A549 (cell line): ENCODE measurements around the gene SUCNR1. TPM values are rescaled to one million over a fixed set of nuclear protein-coding genes. Genes with fewer than 3 reads are reported as not detected.
A peak's percentile ranks its signal among the peaks of the same experiment; 100 is the strongest.

ENCODE experiments used
- ATAC-seq, 2 experiments: fragments of 200-7000 bp in 1 of 2; fragments of >200 bp in 1 of 2; cut with Nextera tagmentation in 1 of 2; cut with Tn5 transposase in 1 of 2; 3 replicates each; pipeline versions ENCODE4 v1.8.0 to v1.9.1; 2018 to 2020; ENCODE audit warnings: mild to moderate bottlenecking in 1 of 2, moderate library complexity in 1 of 2
- CTCF ChIA-PET: fragments of 300-600 bp; sonication (Branson Sonifier 250); formaldehyde crosslinking; extraction: SDS; loops from one replicate; lab custom pipeline; 2021; ENCODE audit warnings: antibody characterized with exemption, inconsistent platforms; lab: Yijun Ruan, JAX
- POLR2A ChIA-PET: fragments of 350-600 bp; formaldehyde crosslinking; extraction: SDS; loops from one replicate; lab custom pipeline; 2021; ENCODE audit warnings: antibody characterized with exemption, inconsistent platforms; lab: Yijun Ruan, JAX
- DNase-seq, 2 experiments: peaks; one replicate each; pipeline versions ENCODE4 v3.0.0 to v3.0.0-alpha.2; 2011 to 2016; ENCODE audit warnings: low read depth in 1 of 2, low spot score in 1 of 2
- FAIRE-seq: peaks from 2 replicates; lab custom pipeline; 2011; peaks lifted over from hg19 to GRCh38; lab: Jason Lieb, UNC
- H3K27ac ChIP-seq, 2 experiments: fragments of >200 bp; sonication (Bioruptor Twin); formaldehyde crosslinking; 3 replicates each; pipeline ENCODE4 v1.5.1; 2016 to 2017
- H3K4me1 ChIP-seq: fragments of >200 bp; sonication (Bioruptor Twin); formaldehyde crosslinking; 3 replicates; pipeline ENCODE4 v1.6.1; 2016
- H3K4me2 ChIP-seq: fragments of >200 bp; sonication (Bioruptor Twin); formaldehyde crosslinking; 3 replicates; pipeline ENCODE4 v1.6.1; 2016
- H3K4me3 ChIP-seq: fragments of >200 bp; sonication (Bioruptor Twin); formaldehyde crosslinking; 3 replicates; pipeline ENCODE4 v1.5.1; 2016
- H3K9me3 ChIP-seq: fragments of >200 bp; sonication (Bioruptor Twin); formaldehyde crosslinking; 3 replicates; pipeline ENCODE4 v1.6.1; 2016
- CBX8 ChIP-seq: fragments of 200-600 bp; sonication (generic); IDR thresholded peaks from 2 replicates; pipeline ENCODE4 v1.6.1; 2016
- CHD4 ChIP-seq: fragments of 200-600 bp; sonication (generic); IDR thresholded peaks from 2 replicates; pipeline ENCODE4 v1.6.1; 2016; ENCODE audit warnings: antibody characterized with exemption, mild to moderate bottlenecking, borderline replicate concordance
- ESRRA ChIP-seq: fragments of 150-350 bp; IDR thresholded peaks from 2 replicates; pipeline ENCODE4 v1.6.1; 2014; ENCODE audit warnings: mild to moderate bottlenecking, low read length, borderline replicate concordance
- HOXA7 ChIP-seq: fragments of 250-450 bp; sonication (Bioruptor Pico); IDR thresholded peaks from 2 replicates; pipeline ENCODE4 v1.5.0; 2020; ENCODE audit warnings: mild to moderate bottlenecking, moderate library complexity
- HOXB13 ChIP-seq: fragments of 250-450 bp; sonication (Bioruptor Pico); IDR thresholded peaks from 2 replicates; pipeline ENCODE4 v1.5.0; 2020; ENCODE audit warnings: low read depth, mild to moderate bottlenecking, moderate library complexity
- JUNB ChIP-seq: fragments of >200 bp; sonication (Bioruptor Twin); formaldehyde crosslinking; IDR thresholded peaks from 2 replicates; pipeline ENCODE4 v1.6.1; 2016
- KDM5A ChIP-seq: fragments of 200-600 bp; sonication (generic); IDR thresholded peaks from 2 replicates; pipeline ENCODE4 v1.6.1; 2016; ENCODE audit warnings: antibody characterized with exemption, mild to moderate bottlenecking
- NPAS2 ChIP-seq: fragments of 250-450 bp; sonication (Bioruptor Pico); IDR thresholded peaks from 2 replicates; pipeline ENCODE4 v1.8.0; 2022; ENCODE audit warnings: mild to moderate bottlenecking, moderate library complexity, borderline replicate concordance
- RCOR1 ChIP-seq: fragments of 150-350 bp; IDR thresholded peaks from 2 replicates; pipeline ENCODE4 v1.6.1; 2014; ENCODE audit warnings: antibody characterized with exemption, low read length, low read depth
- RNF2 ChIP-seq: fragments of 200-600 bp; sonication (generic); IDR thresholded peaks from 2 replicates; pipeline ENCODE4 v1.6.1; 2016; ENCODE audit warnings: low read depth, mild to moderate bottlenecking, antibody characterized with exemption, moderate library complexity, borderline replicate concordance
- SMC3 ChIP-seq: fragments of >200 bp; sonication (Bioruptor Twin); formaldehyde crosslinking; IDR thresholded peaks from 3 replicates; pipeline ENCODE4 v1.6.1; 2018; ENCODE audit warnings: inconsistent platforms
- ZFP36 ChIP-seq: fragments of 450-650 bp; IDR thresholded peaks from 2 replicates; pipeline ENCODE4 v1.6.1; 2014; ENCODE audit warnings: borderline replicate concordance; ENCODE audit not compliant: partially characterized antibody
- WGBS: methylation state at CpG from one replicate; pipeline ENCODE4 v1.1.6; 2017; ENCODE audit errors: missing lambda C conversion rate; 5-methylcytosine and 5-hydroxymethylcytosine counted together
- polyA plus RNA-seq, 4 experiments: library from polyadenylated mRNA; depleted of rRNA in 3 of 4; stranded (reverse); fragments of >200 nt; fragmentation: RNase III in 1 of 4; extraction: RNeasy Plus Mini Kit Qiagen cat#74134 plus additional on column Dnase treatment in 1 of 4; gene quantifications; 2 replicates in 3 of 4; 3 replicates in 1 of 4; pipeline ENCODE4 v1.2.3, GENCODE V29; 2011 to 2017
- TF ChIP-seq, protein P1 (sequence below): fragments of 150-350 bp; IDR thresholded peaks from 2 replicates; pipeline ENCODE4 v1.6.1; 2014; ENCODE audit warnings: low read depth, mild to moderate bottlenecking, low read length
- TF ChIP-seq, protein P2 (sequence below): fragments of 200-600 bp; sonication (generic); IDR thresholded peaks from 2 replicates; pipeline ENCODE4 v1.6.1; 2016; ENCODE audit warnings: antibody characterized with exemption, mild to moderate bottlenecking, moderate library complexity
- TF ChIP-seq, protein P3 (sequence below): fragments of 250-450 bp; sonication (Bioruptor Pico); IDR thresholded peaks from 2 replicates; pipeline ENCODE4 v1.5.0; 2021; ENCODE audit warnings: mild to moderate bottlenecking, moderate library complexity, borderline replicate concordance

SUCNR1 gene
- polyA plus RNA-seq, 2 of the 4 experiments (the other 2 are of a cell fraction), result 0.27 to 1.4 TPM

DNA sequence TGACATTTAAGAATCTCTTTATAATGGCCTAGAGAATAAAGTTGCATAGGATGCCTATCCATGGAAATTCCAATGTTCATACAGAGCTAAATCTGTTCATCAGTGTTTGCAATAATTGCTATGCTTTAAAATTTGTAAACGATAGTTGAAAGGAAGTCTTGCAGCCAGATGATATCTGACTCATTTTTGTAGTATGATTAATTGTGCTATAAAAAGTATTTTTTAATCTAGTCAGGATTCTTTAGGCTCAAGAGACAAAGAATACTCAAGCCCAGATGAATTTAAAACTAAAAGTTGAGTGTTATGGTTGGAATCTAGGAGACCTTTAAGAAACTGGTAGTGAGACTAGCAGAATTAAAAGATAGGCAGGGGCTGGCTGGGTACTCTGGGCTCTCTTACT is 50.5 kb downstream of the SUCNR1 start:
- ChIA-PET CTCF (no interaction called here), POLR2A (no interaction called here)
- no peaks in the 10 kb centered on the region for H3K9me3 ChIP-seq
- FAIRE-seq, result no peak
- peak overlapping the region; percentile 26 for H3K4me2 ChIP-seq
- TF ChIP-seq JUNB, result 0 out of 2 replicates have a peak, but pooled peaks have one; percentile 22
- no peak for TF ChIP-seq SMC3
- no peak for DNase-seq
- no peak overlapping the region for H3K4me3 ChIP-seq
- WGBS, result 7% methylated on average over 1 of the region's 1 CpG
- H3K4me1 ChIP-seq, result peaks cover 41% of the 10 kb centered on the region
- H3K27ac ChIP-seq, result peak overlapping the region; percentile 4 to 74; a peak in 3 of 6 replicates
- ATAC-seq, result no peak

DNA sequence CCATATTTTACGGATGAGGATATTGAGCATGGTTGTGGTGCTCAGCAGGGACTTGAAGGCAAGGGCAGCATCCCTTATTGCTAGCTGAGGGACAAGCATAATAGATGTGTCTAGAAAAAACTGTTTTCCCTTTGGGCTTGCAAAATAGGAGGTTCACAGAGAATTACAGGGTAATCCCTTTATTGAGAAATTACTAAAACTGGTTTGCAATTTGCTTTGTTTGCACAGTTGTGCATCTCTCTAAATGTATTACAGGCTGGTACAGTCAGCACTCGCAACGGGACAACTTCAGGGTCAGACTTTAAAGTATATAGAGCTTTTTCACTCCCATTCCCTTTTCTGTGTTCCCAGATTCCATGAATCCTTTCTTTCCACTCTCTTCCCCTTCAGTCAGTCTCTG is 51.3 kb downstream of the SUCNR1 start:
- 94% methylated on average over 3 of the region's 3 CpGs for WGBS
- ATAC-seq (no peak), FAIRE-seq (no peak), DNase-seq (no peak)
- Histone ChIP-seq H3K9me3 (no peaks in the 10 kb centered on the region), H3K27ac (peak overlapping the region in 1 of 2 experiments; percentile 74; a peak in 2 of 6 replicates), H3K4me3 (no peak overlapping the region), H3K4me1 (peaks cover 41% of the 10 kb centered on the region), H3K4me2 (no peak overlapping the region)
- CTCF ChIA-PET, result no interaction called here
- POLR2A ChIA-PET, result no interaction called here
- TF ChIP-seq ZFP36, result no peak
- TF ChIP-seq, protein P1, sequence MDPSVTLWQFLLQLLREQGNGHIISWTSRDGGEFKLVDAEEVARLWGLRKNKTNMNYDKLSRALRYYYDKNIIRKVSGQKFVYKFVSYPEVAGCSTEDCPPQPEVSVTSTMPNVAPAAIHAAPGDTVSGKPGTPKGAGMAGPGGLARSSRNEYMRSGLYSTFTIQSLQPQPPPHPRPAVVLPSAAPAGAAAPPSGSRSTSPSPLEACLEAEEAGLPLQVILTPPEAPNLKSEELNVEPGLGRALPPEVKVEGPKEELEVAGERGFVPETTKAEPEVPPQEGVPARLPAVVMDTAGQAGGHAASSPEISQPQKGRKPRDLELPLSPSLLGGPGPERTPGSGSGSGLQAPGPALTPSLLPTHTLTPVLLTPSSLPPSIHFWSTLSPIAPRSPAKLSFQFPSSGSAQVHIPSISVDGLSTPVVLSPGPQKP, result no peak
- no peak for TF ChIP-seq HOXB13 (CRISPR knock-in tag)
- no peak for TF ChIP-seq RNF2
- TF ChIP-seq KDM5A, result no peak
- TF ChIP-seq, protein P2, sequence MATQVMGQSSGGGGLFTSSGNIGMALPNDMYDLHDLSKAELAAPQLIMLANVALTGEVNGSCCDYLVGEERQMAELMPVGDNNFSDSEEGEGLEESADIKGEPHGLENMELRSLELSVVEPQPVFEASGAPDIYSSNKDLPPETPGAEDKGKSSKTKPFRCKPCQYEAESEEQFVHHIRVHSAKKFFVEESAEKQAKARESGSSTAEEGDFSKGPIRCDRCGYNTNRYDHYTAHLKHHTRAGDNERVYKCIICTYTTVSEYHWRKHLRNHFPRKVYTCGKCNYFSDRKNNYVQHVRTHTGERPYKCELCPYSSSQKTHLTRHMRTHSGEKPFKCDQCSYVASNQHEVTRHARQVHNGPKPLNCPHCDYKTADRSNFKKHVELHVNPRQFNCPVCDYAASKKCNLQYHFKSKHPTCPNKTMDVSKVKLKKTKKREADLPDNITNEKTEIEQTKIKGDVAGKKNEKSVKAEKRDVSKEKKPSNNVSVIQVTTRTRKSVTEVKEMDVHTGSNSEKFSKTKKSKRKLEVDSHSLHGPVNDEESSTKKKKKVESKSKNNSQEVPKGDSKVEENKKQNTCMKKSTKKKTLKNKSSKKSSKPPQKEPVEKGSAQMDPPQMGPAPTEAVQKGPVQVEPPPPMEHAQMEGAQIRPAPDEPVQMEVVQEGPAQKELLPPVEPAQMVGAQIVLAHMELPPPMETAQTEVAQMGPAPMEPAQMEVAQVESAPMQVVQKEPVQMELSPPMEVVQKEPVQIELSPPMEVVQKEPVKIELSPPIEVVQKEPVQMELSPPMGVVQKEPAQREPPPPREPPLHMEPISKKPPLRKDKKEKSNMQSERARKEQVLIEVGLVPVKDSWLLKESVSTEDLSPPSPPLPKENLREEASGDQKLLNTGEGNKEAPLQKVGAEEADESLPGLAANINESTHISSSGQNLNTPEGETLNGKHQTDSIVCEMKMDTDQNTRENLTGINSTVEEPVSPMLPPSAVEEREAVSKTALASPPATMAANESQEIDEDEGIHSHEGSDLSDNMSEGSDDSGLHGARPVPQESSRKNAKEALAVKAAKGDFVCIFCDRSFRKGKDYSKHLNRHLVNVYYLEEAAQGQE, result no peak
- no peak for TF ChIP-seq HOXA7 (CRISPR knock-in tag)
- no peak for TF ChIP-seq CHD4
- no peak for TF ChIP-seq NPAS2 (CRISPR knock-in tag)

DNA sequence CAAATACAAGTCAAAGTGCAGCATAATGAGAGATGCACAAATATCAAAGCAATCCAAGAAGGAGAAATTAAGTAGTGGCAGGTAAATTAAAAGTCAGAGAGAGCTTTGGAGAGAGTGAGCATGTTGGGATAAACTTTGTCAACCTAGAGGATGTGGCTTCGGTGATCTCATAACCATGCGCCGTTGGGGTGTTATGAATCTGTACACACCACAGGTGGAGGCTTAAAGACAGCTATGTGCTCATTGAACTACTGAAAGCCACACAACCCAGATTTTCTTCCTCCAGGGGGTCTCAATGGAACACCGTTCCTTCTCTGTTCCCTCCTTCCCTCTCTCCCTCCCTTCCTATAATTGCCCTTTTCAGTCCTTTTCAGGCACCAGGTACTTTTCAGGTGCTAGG is 52.0 kb downstream of the SUCNR1 start:
- H3K4me2 ChIP-seq, result peak overlapping the region; percentile 76; the same call in 1 of the 3 replicates
- H3K4me3 ChIP-seq, result no peak overlapping the region
- H3K27ac ChIP-seq, result peak overlapping the region; percentile 6 to 74; a peak in 3 of 6 replicates
- FAIRE-seq, result no peak
- ChIA-PET CTCF (interaction anchor here (1.3 kb wide), 1 partner anchor 457 kb away, joined by 3 read pairs; no protein-coding TSS in a partner anchor), POLR2A (interaction anchor here (0.6 kb wide), 1 partner anchor 241 kb away, joined by 3 read pairs; no protein-coding TSS in a partner anchor)
- H3K4me1 ChIP-seq, result peaks cover 41% of the 10 kb centered on the region
- no peaks in the 10 kb centered on the region for H3K9me3 ChIP-seq
- DNase-seq, result no peak
- no peak for TF ChIP-seq CBX8
- TF ChIP-seq, protein P3, sequence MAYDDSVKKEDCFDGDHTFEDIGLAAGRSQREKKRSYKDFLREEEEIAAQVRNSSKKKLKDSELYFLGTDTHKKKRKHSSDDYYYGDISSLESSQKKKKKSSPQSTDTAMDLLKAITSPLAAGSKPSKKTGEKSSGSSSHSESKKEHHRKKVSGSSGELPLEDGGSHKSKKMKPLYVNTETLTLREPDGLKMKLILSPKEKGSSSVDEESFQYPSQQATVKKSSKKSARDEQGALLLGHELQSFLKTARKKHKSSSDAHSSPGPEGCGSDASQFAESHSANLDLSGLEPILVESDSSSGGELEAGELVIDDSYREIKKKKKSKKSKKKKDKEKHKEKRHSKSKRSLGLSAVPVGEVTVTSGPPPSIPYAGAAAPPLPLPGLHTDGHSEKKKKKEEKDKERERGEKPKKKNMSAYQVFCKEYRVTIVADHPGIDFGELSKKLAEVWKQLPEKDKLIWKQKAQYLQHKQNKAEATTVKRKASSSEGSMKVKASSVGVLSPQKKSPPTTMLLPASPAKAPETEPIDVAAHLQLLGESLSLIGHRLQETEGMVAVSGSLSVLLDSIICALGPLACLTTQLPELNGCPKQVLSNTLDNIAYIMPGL, result no peak
- no peak for TF ChIP-seq RCOR1
- no peak for TF ChIP-seq ESRRA
- no peak for TF ChIP-seq KDM5A
- TF ChIP-seq SMC3, result no peak
- TF ChIP-seq, protein P2, result no peak
- TF ChIP-seq RNF2, result no peak
- WGBS, result 90% methylated on average over 4 of the region's 4 CpGs
- peak in 1 of 2 experiments; percentile 36; a peak in 2 of 6 replicates for ATAC-seq
